Esophagus squamous epithelium (tissue), 5 donors: ENCODE results near the gene OTOF. TPM values are rescaled to one million over a fixed set of nuclear protein-coding genes. Genes with fewer than 3 reads are reported as not detected.

Source experiments
- DNase-seq: peaks from one replicate; lab custom pipeline; 2025; lab: John Stamatoyannopoulos, UW
- H3K27ac ChIP-seq, 4 donors: fragments of 200-600 bp; sonication (generic); one replicate each; pipeline ENCODE4 v1.5.1; 2016 to 2019; ENCODE audit warnings: mild to moderate bottlenecking in 1 of 4
- H3K27me3 ChIP-seq, 4 donors: fragments of 200-600 bp; sonication (generic); 1 replicate in 3 of 4; 2 replicates in 1 of 4; pipeline versions ENCODE4 v1.5.1 to v1.6.0; 2017 to 2021; ENCODE audit warnings: antibody characterized with exemption in 1 of 4
- H3K36me3 ChIP-seq, 3 donors: fragments of 200-600 bp; sonication (generic); one replicate each; pipeline ENCODE4 v1.5.1; 2016 to 2019
- H3K4me1 ChIP-seq, 3 donors: fragments of 200-600 bp; sonication (generic); one replicate each; pipeline ENCODE4 v1.5.1; 2017 to 2019
- H3K4me3 ChIP-seq, 4 donors: fragments of 200-600 bp; sonication (generic); 1 replicate in 3 of 4; 2 replicates in 1 of 4; pipeline ENCODE4 v1.5.1; 2016 to 2019; ENCODE audit warnings: mild to moderate bottlenecking in 2 of 4, moderate library complexity in 1 of 4
- H3K9me3 ChIP-seq, 3 donors: fragments of 200-600 bp; sonication (generic); one replicate each; pipeline ENCODE4 v1.5.1; 2016 to 2019
- CTCF ChIP-seq, 6 experiments: fragments of 450-650 bp in 4 of 6; fragments of 200-600 bp in 2 of 6; sonication (generic) in 2 of 6; IDR thresholded peaks; one replicate each; pipeline ENCODE4 v1.5.1; 2016 to 2019; ENCODE audit warnings: antibody characterized with exemption in 6 of 6, mild to moderate bottlenecking in 4 of 6, moderate library complexity in 4 of 6
- POLR2A ChIP-seq, 4 donors: fragments of 450-650 bp; IDR thresholded peaks; one replicate each; pipeline ENCODE4 v1.6.1; 2017; ENCODE audit warnings: antibody characterized with exemption in 4 of 4, mild to moderate bottlenecking in 4 of 4, moderate library complexity in 3 of 4
- WGBS, 2 donors: methylation state at CpG; one replicate each; pipeline ENCODE4 v1.1.5; 2018; 5-methylcytosine and 5-hydroxymethylcytosine counted together
- intact Hi-C: fragments of 100-400 bp; cut with DNase I; formaldehyde crosslinking; loops from one replicate; pipeline ENCODE4 v1.15.0; 2022
- total RNA-seq, 4 donors: library from RNA; depleted of rRNA; stranded (reverse); fragments of >200 nt; gene quantifications; one replicate each; pipeline ENCODE4 v1.1.0, GENCODE V29; 2016
- donor health status: DM: yes; HTN: yes; CAD: no.

The OTOF gene
- total RNA-seq, 4 donors from 2014 or later = under 0.01 to 0.56 TPM; not detected in 2

GRCh38 chr2:26453421-26454329 is 24.2 kb downstream of the OTOF start:
- peaks cover 0 to 20% (median 0%) of the 10 kb centered on the region in 3 donors for H3K4me1 ChIP-seq
- no peak for DNase-seq
- TF ChIP-seq CTCF (IDR thresholded peaks at IDR 0.05) (no peak), POLR2A (IDR thresholded peaks at IDR 0.05) (no peak)
- H3K36me3 ChIP-seq = no peaks in the 10 kb centered on the region
- peak overlapping the region in 1 of 4 donors; percentile 16 for H3K27ac ChIP-seq
- WGBS, 2 donors = 82 to 83% methylated on average over 11 of the region's 11 CpGs
- no peaks in the 10 kb centered on the region for H3K27me3 ChIP-seq
- H3K4me3 ChIP-seq = no peak overlapping the region
- H3K9me3 ChIP-seq = no peaks in the 10 kb centered on the region
- intact Hi-C loops = no loop called here

- peaks cover 0 to 16% (median 0%) of the 10 kb centered on the region in 3 donors for H3K4me1 ChIP-seq
- no peak for DNase-seq
- H3K36me3 ChIP-seq = no peaks in the 10 kb centered on the region
- no peak overlapping the region for H3K4me3 ChIP-seq
- H3K27ac ChIP-seq = no peak overlapping the region
- H3K27me3 ChIP-seq = no peaks in the 10 kb centered on the region
- no peaks in the 10 kb centered on the region for H3K9me3 ChIP-seq
- intact Hi-C loops = no loop called here
- WGBS, 2 donors = 94 to 100% methylated on average over 1 of the region's 1 CpG
- TF ChIP-seq POLR2A (IDR thresholded peaks at IDR 0.05) = no peak
- no peak for TF ChIP-seq CTCF (IDR thresholded peaks at IDR 0.05)
Measured at GRCh38 chr2:26451700-26452099, 26.2 kb downstream of the OTOF start.

- intact Hi-C loops = no loop called here
- Histone ChIP-seq H3K9me3 (no peaks in the 10 kb centered on the region), H3K4me3 (no peak overlapping the region), H3K36me3 (no peaks in the 10 kb centered on the region), H3K27me3 (no peaks in the 10 kb centered on the region), H3K4me1 (peaks cover 0 to 2% (median 0%) of the 10 kb centered on the region in 3 donors), H3K27ac (no peak overlapping the region)
- DNase-seq = no peak
- TF ChIP-seq POLR2A (IDR thresholded peaks at IDR 0.05) (no peak), CTCF (IDR thresholded peaks at IDR 0.05) (no peak)
- 68 to 84% methylated on average over 11 to 12 of the region's 13 CpGs for WGBS, 2 donors
Measured at GRCh38 chr2:26450031-26450635, 27.8 kb downstream of the OTOF start.

- WGBS, 2 donors = 90 to 100% methylated on average over 2 to 6 of the region's 10 CpGs
- intact Hi-C loops = no loop called here
- DNase-seq = no peak
- no peak for TF ChIP-seq POLR2A (IDR thresholded peaks at IDR 0.05)
- no peak for TF ChIP-seq CTCF (IDR thresholded peaks at IDR 0.05)
- H3K9me3 ChIP-seq = no peaks in the 10 kb centered on the region
- H3K4me3 ChIP-seq = no peak overlapping the region
- no peaks in the 10 kb centered on the region for H3K36me3 ChIP-seq
- no peaks in the 10 kb centered on the region for H3K27me3 ChIP-seq
- H3K27ac ChIP-seq = no peak overlapping the region
- H3K4me1 ChIP-seq = no peaks in the 10 kb centered on the region
Measured at GRCh38 chr2:26449278-26450030, 28.5 kb downstream of the OTOF start.
